ENCODE results near the gene ADGRB3. TPM values are rescaled to one million over a fixed set of nuclear protein-coding genes. Genes with fewer than 3 reads are reported as not detected.

ADGRB3 gene
- total and polyA plus RNA-seq, 4 donors: 0.21 to 2.3 (median 0.48) TPM

- H3K36me3 ChIP-seq (ENCODE audit: control insufficient read depth in 4 of 4, insufficient read depth in 3 of 4, low read depth in 1 of 4, low read length in 3 of 4): no peaks in the 10 kb centered on the region
- TF ChIP-seq, protein P1, sequence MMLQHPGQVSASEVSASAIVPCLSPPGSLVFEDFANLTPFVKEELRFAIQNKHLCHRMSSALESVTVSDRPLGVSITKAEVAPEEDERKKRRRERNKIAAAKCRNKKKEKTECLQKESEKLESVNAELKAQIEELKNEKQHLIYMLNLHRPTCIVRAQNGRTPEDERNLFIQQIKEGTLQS (IDR thresholded peaks at IDR 0.05): no peak
- no peak for TF ChIP-seq CTCF (IDR thresholded peaks at IDR 0.05; ENCODE audit: low read depth, low read length, missing input control)
- TF ChIP-seq HNF4A (conservative IDR thresholded peaks at IDR 0.05): no peak
- TF ChIP-seq GABPA (IDR thresholded peaks at IDR 0.05 in 1 of 2, conservative IDR thresholded peaks at IDR 0.05 in 1 of 2): no peak
- TF ChIP-seq YY1 (IDR thresholded peaks at IDR 0.05): no peak
- no peak for TF ChIP-seq RXRA (IDR thresholded peaks at IDR 0.05)
- TF ChIP-seq TAF1 (conservative IDR thresholded peaks at IDR 0.05): no peak
- TF ChIP-seq, protein P2, sequence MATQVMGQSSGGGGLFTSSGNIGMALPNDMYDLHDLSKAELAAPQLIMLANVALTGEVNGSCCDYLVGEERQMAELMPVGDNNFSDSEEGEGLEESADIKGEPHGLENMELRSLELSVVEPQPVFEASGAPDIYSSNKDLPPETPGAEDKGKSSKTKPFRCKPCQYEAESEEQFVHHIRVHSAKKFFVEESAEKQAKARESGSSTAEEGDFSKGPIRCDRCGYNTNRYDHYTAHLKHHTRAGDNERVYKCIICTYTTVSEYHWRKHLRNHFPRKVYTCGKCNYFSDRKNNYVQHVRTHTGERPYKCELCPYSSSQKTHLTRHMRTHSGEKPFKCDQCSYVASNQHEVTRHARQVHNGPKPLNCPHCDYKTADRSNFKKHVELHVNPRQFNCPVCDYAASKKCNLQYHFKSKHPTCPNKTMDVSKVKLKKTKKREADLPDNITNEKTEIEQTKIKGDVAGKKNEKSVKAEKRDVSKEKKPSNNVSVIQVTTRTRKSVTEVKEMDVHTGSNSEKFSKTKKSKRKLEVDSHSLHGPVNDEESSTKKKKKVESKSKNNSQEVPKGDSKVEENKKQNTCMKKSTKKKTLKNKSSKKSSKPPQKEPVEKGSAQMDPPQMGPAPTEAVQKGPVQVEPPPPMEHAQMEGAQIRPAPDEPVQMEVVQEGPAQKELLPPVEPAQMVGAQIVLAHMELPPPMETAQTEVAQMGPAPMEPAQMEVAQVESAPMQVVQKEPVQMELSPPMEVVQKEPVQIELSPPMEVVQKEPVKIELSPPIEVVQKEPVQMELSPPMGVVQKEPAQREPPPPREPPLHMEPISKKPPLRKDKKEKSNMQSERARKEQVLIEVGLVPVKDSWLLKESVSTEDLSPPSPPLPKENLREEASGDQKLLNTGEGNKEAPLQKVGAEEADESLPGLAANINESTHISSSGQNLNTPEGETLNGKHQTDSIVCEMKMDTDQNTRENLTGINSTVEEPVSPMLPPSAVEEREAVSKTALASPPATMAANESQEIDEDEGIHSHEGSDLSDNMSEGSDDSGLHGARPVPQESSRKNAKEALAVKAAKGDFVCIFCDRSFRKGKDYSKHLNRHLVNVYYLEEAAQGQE (IDR thresholded peaks at IDR 0.05): no peak
- peaks cover 0 to 4% (median 0%) of the 10 kb centered on the region in 4 donors for H3K27me3 ChIP-seq (ENCODE audit: control insufficient read depth in 4 of 4, insufficient read depth in 4 of 4, low read length in 3 of 4)
- H3K4me3 ChIP-seq (ENCODE audit: low read depth in 1 of 3, low read length in 3 of 3): no peak overlapping the region
- no peak overlapping the region for H3K9ac ChIP-seq (ENCODE audit: low read depth in 1 of 2, low read length in 2 of 2)
- no peaks in the 10 kb centered on the region for H3K4me1 ChIP-seq (ENCODE audit: control insufficient read depth in 4 of 4, insufficient read depth in 4 of 4, low read length in 3 of 4)
- DNase-seq (ENCODE audit: low spot score): no peak
- no peaks in the 10 kb centered on the region for H3K9me3 ChIP-seq (ENCODE audit: control insufficient read depth in 4 of 4, low read length in 3 of 4)
- no peak overlapping the region for H3K27ac ChIP-seq (ENCODE audit: low read depth in 1 of 2, low read length in 2 of 2)
These were observed 142.9 kb downstream of the ADGRB3 start for GRCh38 chr6:68777956-68778355.

DNA sequence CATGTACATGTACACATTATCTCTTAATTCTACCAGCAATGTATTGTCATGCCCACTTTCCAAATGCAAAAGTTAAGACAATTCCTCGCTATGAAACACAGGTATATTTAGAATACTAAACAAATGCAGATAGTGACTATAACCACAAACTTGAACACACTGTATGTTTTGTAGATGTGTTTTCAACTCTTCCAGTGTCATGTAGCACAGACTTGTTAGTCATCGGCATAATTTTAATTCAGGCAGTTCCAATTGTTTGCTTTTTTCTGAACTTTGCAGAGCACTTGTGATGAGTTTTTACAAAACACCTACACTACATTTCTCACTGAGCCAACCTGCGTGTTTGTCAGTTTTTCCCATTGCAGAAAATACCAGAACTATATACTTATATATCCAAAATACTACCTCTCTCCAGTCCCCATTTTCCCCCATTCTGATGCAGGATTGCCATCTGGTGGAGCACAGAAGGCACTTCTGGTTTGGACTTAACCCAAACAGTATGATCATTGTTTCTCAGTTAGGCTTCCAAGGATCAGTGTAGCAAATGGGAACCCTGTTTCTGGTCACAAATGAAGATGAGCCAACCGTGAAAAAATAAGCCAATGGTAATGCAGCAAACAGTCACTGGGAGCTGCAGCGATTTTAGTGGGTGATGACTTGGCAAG, 143.4 kb downstream of the ADGRB3 start:
- no peaks in the 10 kb centered on the region for H3K9me3 ChIP-seq (ENCODE audit: control insufficient read depth in 4 of 4, low read length in 3 of 4)
- WGBS: 38% methylated on average over 5 of the region's 5 CpGs
- H3K27me3 ChIP-seq (ENCODE audit: control insufficient read depth in 4 of 4, insufficient read depth in 4 of 4, low read length in 3 of 4): peaks cover 0 to 1% (median 0%) of the 10 kb centered on the region in 4 donors
- no peak for DNase-seq (ENCODE audit: low spot score)
- H3K4me3 ChIP-seq (ENCODE audit: low read depth in 1 of 3, low read length in 3 of 3): no peak overlapping the region
- no peaks in the 10 kb centered on the region for H3K4me1 ChIP-seq (ENCODE audit: control insufficient read depth in 4 of 4, insufficient read depth in 4 of 4, low read length in 3 of 4)
- no peaks in the 10 kb centered on the region for H3K36me3 ChIP-seq (ENCODE audit: control insufficient read depth in 4 of 4, insufficient read depth in 3 of 4, low read depth in 1 of 4, low read length in 3 of 4)
- TF ChIP-seq FOXA2 (IDR thresholded peaks at IDR 0.05) (no peak), RAD21 (IDR thresholded peaks at IDR 0.05) (peak; percentile 96 to 99), CTCF (IDR thresholded peaks at IDR 0.05; ENCODE audit: low read depth, low read length, missing input control) (peak; percentile 84)
- TF ChIP-seq, protein P1 (IDR thresholded peaks at IDR 0.05): no peak
- H3K9ac ChIP-seq (ENCODE audit: low read depth in 1 of 2, low read length in 2 of 2): no peak overlapping the region
- no peak overlapping the region for H3K27ac ChIP-seq (ENCODE audit: low read depth in 1 of 2, low read length in 2 of 2)
